CD1c-positive myeloid dendritic cell (primary cell): Measurements from ENCODE around the gene FADS2.
"Not testable (repeated sequence)": the region's sequence is repeated elsewhere in the genome, so short reads cannot be mapped to it uniquely, and the experiment has no call there.

Experiments
- DNase-seq: peaks from one replicate; pipeline ENCODE4 v3.0.0-alpha.2; 2016; ENCODE audit errors: extremely low spot score

Gene FADS2

DNA sequence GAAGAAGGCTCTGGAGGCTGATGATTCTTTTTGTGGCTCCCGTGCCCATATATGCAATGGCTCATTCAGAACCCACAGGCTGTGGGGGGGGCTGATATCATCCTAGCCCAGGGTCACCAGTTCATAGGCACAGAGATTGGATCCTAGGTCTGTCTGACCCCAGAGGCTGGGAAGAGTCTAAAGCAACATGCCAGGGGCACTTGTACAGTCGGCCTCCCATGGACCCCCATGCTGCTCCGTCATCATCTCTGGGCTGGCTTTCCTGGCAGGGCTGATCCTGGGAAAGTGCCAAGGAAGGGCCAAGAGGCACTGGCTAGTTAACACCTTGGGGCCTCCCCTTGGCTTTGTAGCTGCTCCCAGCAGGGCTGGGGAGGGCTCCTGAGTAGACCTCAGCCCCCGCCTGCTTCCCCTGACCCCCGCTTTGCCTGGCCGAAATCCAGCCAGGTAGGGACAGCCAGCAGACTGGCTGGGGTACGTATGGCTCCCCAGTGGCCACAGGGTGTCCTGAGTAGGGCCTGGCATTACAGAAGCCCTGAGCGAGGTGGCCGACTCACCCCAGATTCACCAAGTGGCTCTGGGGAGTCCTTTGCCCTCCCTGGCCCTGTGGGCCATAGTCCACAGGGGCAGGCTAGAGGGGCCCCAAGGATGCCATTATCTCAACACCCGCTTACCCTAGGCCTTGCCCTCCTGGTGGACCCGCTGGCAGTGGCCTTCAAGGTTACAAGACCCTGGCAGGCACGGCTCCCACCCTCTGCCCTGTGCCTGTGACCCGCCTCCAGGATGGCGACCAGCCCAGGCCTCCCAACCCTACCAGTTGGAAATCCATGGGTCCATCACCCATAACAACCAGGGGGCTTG, 40.7 kb downstream of the FADS2 start:
- DNase-seq = no peak

DNA sequence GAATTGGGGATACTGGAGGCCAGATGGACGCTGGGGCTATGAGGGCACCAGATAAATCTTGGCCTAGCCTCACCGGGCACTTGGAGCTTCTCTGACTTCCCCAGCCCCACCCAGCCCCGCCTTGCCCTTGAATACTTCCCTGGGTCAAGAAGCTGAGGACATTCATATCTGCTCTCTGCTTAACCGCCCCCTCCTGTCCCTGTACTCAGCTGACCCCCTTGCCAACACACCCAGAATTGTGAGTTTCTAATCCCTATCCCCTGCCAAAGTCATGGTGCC, 41.3 kb downstream of the FADS2 start:
- DNase-seq = no peak

DNA sequence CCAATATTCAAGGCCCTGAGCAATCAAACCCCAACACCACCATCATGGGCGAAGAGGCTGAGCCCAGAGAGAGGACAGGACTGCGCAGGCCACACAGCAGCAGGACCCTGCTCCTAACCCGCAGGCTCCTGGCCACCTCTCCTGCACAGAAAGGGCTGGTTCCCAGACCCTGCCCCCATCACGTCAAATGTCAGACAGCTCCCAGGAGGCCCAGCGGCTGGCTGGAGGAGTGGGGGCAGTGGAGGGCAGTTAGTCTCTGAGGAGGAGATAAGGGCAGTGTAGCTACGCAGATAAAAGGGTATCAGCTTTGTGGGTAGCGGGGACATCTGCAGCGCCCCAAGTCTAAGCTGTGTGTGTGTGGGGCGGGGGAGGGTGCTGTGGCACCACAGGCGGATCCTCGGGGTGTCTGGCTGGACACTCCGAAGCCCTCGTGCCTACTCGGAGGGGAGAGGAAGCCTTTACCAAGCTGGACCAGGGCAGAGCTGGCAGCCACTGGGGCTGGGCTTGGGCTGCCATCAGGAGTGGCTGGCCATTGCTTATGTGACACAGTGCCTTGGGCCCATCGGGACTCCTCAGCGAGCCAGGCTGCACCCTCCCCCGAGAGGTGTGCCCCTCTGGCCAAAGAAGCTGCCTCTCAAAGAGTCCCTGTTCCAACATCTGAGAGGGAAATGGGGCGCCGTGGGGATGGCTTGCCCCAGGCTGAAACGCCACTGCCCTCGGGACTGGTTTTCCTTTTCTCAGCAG, 41.8 kb downstream of the FADS2 start:
- no peak for DNase-seq

DNA sequence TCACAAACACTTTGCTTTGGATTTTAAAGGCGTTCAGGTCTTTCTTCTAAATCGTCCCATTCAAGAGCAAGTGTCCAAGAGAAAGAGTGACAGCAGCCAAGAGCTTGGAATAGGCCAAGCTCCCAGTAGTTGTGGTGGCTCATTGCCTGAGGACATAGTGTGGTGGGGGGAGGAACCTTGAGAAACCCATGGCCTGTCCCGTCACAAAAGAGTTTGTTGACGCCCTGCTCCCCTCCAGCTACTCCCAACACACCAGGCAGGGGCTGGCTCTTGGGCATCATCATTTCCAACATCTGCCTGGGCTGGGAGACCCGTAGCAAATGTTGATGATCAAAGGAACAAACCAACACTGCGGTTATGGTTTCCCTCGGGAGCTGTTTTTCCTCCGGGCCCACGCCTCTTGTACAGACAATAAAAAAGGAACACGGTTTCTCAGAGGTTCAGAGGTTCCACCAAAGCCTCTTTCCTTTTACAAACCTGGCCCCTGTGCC, 42.5 kb downstream of the FADS2 start:
- DNase-seq = no peak

DNA sequence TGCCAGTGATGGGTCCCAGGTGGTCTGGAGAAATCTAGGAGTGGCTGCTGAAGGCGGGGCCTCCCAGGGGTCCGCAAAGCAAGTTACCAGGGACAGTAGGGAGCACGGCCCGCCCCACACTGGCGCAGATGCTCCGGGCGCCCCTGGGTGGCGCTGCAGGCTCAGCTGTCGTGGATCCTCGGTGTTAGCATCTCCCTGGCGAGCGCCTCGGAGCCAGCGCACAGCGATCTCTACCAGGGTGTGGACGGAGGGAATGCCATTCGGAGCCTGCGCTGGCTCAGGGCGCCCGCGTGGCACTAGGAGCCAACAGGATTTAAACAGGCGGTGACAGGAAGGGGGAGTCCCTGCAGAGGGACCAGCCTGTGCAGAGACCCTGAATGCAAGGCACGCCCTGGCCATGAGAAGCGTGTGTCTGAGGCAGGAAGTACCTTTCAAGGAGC, 43.1 kb downstream of the FADS2 start:
- peak; percentile 73 for DNase-seq

DNA sequence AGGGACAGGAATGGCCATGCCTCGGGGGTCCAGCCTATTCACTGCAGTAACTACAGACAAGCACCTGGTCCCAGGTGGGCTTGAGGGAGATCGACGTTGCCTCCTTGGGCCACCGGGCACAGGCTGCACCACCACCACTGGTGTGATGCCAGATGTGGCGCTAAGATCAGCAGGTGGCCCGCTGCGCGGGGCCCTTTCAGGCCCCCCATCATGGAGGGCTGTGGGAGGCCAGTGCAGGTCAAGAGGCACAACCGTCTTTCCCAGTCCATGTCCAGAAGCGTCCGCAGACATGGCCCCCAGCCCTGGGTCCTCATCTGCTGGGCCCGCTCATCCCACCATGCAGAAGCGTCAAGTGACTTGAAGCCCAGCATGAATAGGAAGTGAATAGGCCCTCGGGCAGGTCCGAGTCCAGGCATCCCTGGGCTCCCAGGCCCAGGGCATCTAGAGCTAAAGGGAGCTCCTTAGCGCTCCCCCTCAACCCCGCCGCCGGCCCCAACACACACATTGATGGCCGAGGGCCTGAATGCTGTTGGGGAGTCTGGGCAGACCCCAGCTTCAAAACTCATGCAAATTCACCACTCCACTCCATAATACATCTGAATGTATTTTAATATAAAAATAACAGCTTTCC, 45.0 kb downstream of the FADS2 start:
- no peak for DNase-seq

DNA sequence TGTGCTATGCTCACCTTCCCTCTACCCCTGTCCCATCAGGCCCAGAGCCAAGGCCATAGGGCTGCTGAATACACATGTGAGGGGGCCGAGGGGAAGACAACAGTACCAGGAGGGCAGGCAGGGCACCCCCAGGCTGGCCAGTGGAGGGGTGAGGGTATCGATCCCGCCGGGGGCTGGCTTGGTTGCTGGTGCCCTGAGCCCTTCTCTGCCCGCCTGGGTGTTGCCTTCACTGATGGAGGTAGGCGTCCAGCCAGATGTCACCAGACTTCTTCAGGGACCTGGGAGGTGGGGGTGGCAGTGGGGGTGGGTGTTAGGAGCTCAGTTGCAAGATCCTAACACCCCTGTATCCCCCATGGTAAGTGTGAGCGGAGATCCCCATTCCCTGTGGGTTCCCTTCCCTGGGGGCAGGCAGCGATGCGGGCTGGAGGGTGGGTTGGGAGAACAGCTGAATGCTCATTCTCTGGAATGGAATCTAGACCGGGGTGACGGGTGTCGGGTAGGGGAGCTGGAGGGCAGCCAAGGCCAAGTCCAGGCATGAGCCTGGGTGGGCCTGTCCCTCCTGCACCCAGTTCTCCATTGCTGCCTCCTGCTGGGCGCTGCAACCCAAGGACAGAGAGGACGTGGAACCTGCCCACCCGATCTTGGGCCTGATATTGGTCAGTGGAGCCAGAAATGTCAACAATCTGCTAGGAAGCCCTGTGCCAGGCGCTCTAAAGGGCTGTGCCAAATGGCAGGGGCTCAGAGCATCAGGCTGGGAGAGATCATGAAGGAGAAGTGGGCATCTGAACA, 45.7 kb downstream of the FADS2 start:
- no peak for DNase-seq

DNA sequence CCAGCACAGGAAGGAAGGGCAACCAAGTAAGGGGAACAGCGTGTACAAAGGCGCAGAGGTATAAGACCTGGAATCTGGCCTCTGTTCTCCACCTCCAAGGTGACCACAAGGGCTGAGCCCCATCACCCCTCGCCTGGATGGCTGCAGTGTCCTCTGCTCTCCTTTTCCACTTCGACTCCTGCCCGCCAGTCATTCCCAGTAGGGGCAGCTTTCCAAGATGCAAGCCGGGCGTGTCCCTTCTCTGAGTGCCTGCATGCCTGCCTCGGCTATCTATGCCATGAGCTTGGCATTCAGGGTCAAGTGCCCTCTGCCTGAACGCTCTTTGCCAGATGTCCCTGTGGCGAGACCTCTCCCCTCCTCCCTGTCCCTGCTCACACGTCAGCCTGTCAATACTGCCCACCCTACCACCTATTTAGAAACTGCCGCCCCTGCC, 46.3 kb downstream of the FADS2 start:
- no peak for DNase-seq

DNA sequence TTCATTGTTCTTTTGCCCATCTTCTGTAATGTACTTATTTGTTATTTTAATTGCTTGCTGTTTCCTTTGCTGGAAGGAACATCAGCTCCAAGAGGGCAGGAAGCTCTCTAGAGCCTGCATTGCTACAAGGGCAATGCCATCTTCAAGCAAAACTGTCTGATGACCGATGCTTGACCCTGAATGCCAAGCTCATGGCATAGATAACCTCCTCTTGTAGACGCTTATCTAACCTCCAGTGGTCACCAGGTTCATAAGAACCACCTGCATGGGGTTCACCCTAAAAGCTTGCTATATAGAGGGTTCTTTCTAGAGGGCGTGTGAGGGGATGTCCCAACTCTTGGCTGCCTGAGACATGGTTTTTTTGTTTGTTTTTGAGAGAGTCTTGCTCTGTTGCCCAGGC, 46.8 kb downstream of the FADS2 start:
- no peak for DNase-seq

DNA sequence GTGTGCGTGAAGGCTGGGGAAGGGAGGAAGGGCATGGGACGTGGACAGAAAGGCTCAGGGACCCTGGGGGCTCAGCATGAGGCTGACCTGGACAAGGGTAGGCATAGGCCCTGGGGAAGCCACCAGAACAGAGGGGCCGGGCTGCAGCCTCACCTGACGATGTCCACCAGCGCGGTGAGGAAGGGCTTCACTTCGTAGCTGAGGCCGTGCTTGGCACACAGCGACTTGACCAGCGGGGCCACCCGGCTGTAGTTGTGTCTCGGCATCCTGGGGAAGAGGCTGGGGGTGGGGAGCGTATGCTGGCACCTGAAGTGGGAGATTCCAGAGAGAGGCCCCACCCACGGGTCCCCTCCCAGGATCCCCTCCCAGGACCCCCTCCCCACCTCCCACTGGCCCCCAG, 47.6 kb downstream of the FADS2 start:
- DNase-seq = no peak

DNA sequence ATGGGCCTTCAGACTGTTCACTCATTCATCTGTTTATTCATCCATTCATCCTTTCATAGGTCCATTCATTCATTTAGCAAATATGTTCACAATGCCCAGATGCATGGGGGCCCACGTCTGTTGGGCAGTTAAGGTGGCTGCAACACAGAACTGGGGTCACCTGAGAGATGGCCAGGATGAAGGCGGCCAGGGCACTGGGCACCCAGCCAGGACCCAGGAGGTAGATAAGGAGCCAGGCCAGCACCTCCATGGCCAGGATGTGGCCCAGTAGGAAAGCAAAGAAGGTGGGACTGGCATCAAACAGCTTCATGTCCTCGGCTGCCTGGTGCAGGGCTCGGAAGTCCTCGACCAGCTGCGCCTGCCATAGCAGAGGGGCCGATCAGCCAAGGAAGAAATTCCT, 51.1 kb downstream of the FADS2 start:
- DNase-seq = no peak

DNA sequence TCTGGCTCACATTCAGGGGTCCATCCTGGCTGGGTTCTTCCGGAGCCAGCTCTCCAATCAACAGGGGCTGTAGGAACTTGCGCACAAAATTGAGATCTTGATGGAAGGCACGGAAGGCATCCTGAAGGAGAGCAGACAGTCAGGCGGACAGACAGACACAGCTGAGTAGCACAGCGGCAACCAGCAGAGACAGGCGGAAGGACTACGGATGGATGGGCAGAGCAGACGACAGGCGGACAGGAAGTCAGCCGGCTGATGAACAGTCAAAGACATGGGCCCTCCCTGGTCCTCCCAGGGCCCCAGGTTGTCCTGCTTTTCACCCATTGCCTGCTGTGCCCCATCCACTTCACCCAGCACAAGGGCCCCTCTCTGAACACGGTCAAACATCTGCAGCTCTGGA, 51.9 kb downstream of the FADS2 start:
- no peak for DNase-seq

DNA sequence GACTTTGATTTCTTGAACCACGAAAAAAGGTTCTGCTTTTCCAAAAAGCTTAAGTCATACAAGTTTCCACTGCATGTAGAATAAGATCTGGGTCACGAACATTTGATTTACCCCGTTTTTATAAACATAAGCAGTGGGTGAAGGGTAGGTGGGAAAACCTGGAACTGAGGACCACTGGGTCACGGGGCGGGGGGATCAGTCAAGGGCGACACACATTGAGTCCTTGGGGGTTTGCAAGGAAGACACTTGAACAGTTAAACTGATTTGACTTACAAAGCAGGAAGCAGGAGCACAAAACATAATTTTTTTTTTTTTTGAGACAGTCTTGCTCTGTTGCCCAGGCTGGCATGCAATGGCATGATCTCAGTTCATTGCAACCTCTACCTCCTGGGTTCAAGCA, 52.4 kb downstream of the FADS2 start:
- no peak for DNase-seq

DNA sequence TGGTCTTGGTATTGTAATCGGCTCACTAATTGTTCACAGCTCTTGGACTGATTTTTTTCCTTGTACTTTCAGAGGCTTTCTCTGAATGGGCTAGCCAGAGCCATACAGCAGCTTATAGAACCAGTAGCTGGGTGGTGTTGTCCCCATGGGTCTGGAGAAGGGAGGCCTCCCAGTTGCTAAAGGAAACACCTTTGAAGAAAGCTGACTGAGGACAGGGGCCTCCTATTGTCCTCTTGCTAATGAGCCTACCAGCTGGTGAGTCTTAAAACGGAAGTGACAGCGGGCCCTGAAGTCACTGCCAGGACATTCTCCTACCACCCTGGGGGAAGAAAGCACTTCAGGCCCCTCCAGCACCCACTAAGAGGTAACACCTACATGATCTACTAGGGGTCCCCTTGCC, 53.3 kb downstream of the FADS2 start:
- DNase-seq = no peak

DNA sequence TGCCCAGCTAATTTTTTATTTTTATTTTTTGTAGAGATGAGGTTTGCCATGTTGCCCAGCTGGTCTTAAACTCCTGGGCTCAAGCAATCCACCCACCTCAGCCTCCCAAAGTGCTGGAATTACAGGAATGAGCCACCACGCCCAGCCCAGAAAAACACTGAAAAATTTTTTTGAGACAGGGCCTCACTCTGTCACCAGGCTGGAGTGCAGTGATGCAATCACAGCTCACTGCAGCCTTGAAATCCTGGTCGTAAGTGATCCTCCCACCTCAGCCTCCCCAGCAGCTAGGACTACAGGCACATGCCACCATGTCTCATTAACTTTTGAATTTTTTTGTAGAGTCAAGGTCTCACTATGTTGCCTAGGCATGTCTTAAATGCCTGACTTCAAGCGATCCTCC, 54.2 kb downstream of the FADS2 start:
- not testable (repeated sequence) for DNase-seq

DNA sequence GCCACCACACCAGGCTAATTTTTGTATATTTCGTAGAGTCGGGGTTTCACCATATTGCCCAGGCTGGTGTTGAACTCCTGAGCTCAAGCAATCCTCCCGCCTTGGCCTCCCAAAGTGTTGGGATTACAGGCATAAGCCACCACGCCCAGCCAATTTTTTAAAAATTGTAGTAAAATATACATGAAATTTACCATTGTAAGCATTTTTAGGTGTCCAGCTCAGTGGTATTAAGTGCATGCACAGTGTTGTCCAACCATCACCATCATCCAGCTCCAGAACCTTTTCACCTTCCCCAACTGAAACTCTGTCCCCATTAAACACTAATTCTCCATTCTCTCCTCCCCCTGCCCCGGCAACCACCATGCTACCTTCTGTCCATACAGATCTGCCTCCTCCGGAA, 54.8 kb downstream of the FADS2 start:
- no peak for DNase-seq

DNA sequence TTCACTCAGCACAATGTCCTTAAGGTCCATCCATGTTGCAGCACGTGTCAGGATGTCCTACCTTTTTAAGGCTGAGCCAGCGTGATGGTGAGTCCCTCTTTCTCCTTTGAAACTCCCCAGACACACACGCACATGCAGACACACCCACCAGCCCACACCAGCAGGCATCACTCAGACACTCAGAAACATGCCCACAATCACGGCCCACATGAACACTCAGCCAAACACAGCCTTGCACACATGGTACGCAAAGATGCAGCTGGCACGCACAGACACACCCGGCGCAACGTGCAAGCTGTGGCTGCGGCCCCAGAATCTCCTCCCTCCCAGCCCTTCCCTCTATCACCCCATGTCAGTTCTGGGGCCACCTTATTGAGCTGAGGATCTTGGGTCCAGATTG, 55.2 kb downstream of the FADS2 start:
- no peak for DNase-seq

DNA sequence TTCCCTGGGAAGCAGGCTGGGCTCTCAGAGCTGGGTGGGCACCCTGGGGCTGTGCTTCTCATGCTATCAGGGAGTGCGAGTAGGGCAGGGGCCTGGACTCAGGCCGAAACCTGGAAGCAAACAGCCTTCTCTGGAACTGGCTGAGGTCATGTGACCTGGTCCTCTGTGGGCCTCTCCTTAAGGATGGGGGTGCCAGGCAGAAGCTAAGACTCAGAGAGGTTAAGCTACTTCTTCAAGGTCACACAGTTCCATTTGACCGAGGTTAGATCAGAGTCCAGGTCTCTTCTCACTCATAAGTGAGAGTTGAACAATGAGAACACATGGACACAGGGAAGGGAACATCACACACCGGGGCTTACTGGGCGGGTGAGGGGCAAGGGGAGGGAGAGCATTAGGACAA, 55.8 kb downstream of the FADS2 start:
- DNase-seq = no peak

DNA sequence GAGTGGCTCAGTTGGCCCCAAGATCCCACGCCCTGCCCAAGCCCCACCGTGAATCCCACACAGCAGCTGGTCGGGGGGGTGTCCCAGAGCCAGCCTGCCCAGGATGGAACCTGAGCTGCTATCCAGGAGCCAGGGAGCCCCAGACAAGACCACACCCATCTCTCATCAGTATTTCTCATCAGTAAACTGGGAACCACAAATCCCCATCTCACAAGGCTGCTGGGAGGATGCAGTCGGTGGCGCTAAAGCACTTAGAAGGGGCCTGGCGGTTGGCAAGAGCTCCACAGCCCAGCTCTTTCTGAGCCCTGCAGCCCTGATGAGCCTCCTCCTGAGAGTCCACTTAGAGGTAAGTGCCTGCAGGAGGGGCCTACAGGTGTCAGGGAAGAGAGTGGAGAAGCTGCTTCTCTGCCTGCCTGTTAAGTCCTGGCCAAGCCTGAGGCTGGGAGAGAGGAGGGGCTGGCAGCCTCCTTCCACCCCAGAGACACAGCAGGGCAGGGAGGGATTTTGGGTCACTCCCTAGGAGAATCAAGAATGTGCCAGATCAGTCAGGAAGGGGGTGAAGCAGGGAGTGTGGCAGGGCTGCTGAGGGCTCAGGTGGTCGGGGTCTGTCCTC, 57.2 kb downstream of the FADS2 start:
- DNase-seq = no peak

DNA sequence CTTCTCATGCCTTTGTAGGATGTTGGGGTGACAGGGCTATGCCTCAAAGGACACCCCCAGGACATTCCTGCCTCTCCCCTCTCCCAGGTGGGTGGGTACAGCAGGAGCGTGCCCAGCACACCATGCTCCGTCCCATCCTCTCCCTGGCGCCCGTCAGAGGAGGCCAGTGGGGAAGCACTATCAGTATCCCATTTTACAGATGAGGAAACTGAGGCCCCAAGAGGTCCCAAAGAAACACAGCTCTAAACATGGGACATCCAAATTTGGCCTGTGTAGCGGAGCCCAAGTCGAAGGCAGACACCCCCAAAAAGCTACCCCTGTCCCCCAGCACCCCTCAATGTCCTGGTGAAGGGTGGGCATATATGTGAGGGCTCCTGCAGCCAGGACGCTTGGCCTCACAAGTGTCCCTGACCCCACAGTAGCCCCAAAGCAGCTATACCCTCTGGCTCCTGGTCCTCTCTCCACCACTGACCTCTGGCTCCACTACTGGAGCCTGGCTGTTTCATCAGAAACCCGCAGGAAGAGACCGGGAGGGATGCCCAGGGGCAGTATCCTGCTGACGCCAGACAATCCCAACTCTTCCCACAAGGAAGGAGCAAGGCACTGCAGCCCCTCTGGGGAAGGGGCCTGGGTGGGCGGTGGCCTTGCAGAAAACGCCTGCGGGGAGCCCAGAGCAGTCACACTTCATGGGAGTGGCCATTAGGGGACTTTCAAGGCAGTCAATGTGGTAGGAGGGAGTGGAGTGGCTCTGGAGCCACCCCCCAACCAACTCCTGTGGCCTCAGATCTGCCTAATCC, 57.9 kb downstream of the FADS2 start:
- DNase-seq = no peak

DNA sequence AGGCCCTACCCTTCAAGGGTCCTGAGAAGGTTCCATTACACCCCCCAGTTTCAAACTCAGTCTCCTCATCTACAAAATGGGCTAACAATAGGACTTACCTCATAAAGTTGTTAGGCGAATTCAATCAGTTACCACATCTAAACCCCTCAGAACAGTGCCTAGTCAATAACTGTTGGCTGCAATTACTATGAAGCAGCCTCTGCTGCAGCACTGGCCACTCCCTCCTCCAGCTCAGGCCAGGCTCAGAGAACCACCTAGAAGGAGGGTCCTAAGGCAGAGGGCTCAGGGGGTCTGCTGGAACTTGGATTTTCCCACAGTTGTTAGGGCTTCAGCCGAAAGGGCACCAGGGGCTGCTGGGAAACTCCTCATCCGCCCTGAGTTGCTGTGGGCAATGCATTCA, 58.5 kb downstream of the FADS2 start:
- no peak for DNase-seq
